GM15510 (cell line): Measurements from ENCODE around the gene C4orf50.

Source experiments
- POLR2A ChIP-seq: IDR thresholded peaks from 3 replicates; pipeline ENCODE4 v1.6.1; 2011; ENCODE audit warnings: borderline replicate concordance; ENCODE audit not compliant: insufficient read length; ENCODE audit errors: extremely low read depth

C4orf50 gene

GRCh38 chr4:5900844-5901243 lies 117.4 kb downstream of the C4orf50 start:
- TF ChIP-seq POLR2A: no peak

GRCh38 chr4:5899881-5900280 lies 118.3 kb downstream of the C4orf50 start:
- no peak for TF ChIP-seq POLR2A

GRCh38 chr4:5899396-5899795 lies 118.8 kb downstream of the C4orf50 start:
- TF ChIP-seq POLR2A: no peak

- no peak for TF ChIP-seq POLR2A
Observed at GRCh38 chr4:5897674-5898073, 120.6 kb downstream of the C4orf50 start.

- no peak for TF ChIP-seq POLR2A
Observed at GRCh38 chr4:5895287-5895686, 122.9 kb downstream of the C4orf50 start.

GRCh38 chr4:5894266-5894665 lies 124.0 kb downstream of the C4orf50 start:
- no peak for TF ChIP-seq POLR2A

GRCh38 chr4:5893591-5893990 lies 124.6 kb downstream of the C4orf50 start:
- TF ChIP-seq POLR2A: no peak

GRCh38 chr4:5893004-5893580 lies 125.1 kb downstream of the C4orf50 start, which contains the start of gene CRMP1:
Gene CRMP1 (minus strand): TSS chr4:5893086. CDS start chr4:5892969, 117 bp downstream.
- no peak for TF ChIP-seq POLR2A

- no peak for TF ChIP-seq POLR2A
Observed at GRCh38 chr4:5892323-5893003, 125.8 kb downstream of the C4orf50 start.

- TF ChIP-seq POLR2A: no peak
Observed at GRCh38 chr4:5891563-5892322, 126.5 kb downstream of the C4orf50 start.

- no peak for TF ChIP-seq POLR2A
Observed at GRCh38 chr4:5890063-5890727, 128.0 kb downstream of the C4orf50 start.

- TF ChIP-seq POLR2A: no peak
Observed at GRCh38 chr4:5889002-5889696, 129.1 kb downstream of the C4orf50 start.

- no peak for TF ChIP-seq POLR2A
Observed at GRCh38 chr4:5888222-5889001, 129.8 kb downstream of the C4orf50 start.
